KMS-11 (cell line): ENCODE data around the gene FETUB.

Source experiments
- H2AFZ ChIP-seq: fragments of 200-600 bp; sonication (generic); 2 replicates; pipeline ENCODE4 v1.6.1; 2016; ENCODE audit warnings: antibody characterized with exemption, mixed run types, low read depth
- H3K27ac ChIP-seq: fragments of 200-600 bp; sonication (generic); 2 replicates; pipeline ENCODE4 v1.6.1; 2016; ENCODE audit warnings: mild to moderate bottlenecking, mixed run types
- H3K27me3 ChIP-seq: fragments of 200-600 bp; sonication (generic); 2 replicates; pipeline ENCODE4 v1.6.1; 2017; ENCODE audit warnings: mild to moderate bottlenecking, low read depth, mixed run types, moderate library complexity; ENCODE audit not compliant: insufficient read depth
- H3K36me3 ChIP-seq: fragments of 200-600 bp; sonication (generic); 2 replicates; pipeline ENCODE4 v1.6.1; 2017; ENCODE audit warnings: mild to moderate bottlenecking, mixed run types; ENCODE audit not compliant: insufficient read depth
- H3K4me1 ChIP-seq: fragments of 200-600 bp; sonication (generic); 2 replicates; pipeline ENCODE4 v1.6.1; 2016; ENCODE audit warnings: mild to moderate bottlenecking, low read depth, mixed run types; ENCODE audit not compliant: poor library complexity, severe bottlenecking
- H3K4me2 ChIP-seq: fragments of 200-600 bp; sonication (generic); 2 replicates; pipeline ENCODE4 v1.7.0; 2016; ENCODE audit warnings: mild to moderate bottlenecking, mixed run types
- H3K4me3 ChIP-seq: fragments of 200-600 bp; sonication (generic); IDR thresholded peaks from 2 replicates; pipeline ENCODE4 v1.6.1; 2017; ENCODE audit warnings: low read depth, low read length, mixed read lengths; ENCODE audit not compliant: insufficient read depth
- H3K79me2 ChIP-seq: fragments of 200-600 bp; sonication (generic); 2 replicates; pipeline ENCODE4 v1.6.1; 2016; ENCODE audit warnings: low read depth, mixed run types; ENCODE audit not compliant: insufficient read depth
- H3K9ac ChIP-seq: fragments of 200-600 bp; sonication (generic); 2 replicates; pipeline ENCODE4 v1.6.1; 2016; ENCODE audit warnings: mild to moderate bottlenecking, mixed run types
- H4K20me1 ChIP-seq: fragments of 200-600 bp; sonication (generic); 2 replicates; pipeline ENCODE4 v1.6.1; 2016; ENCODE audit warnings: mild to moderate bottlenecking, mixed run types; ENCODE audit not compliant: insufficient read depth
- CTCF ChIP-seq: fragments of 200-600 bp; sonication (generic); conservative IDR thresholded peaks from 2 replicates; pipeline ENCODE4 v1.6.1; 2017; ENCODE audit warnings: low read depth, mild to moderate bottlenecking, antibody characterized with exemption, low read length, moderate library complexity, mixed read lengths

FETUB gene

DNA sequence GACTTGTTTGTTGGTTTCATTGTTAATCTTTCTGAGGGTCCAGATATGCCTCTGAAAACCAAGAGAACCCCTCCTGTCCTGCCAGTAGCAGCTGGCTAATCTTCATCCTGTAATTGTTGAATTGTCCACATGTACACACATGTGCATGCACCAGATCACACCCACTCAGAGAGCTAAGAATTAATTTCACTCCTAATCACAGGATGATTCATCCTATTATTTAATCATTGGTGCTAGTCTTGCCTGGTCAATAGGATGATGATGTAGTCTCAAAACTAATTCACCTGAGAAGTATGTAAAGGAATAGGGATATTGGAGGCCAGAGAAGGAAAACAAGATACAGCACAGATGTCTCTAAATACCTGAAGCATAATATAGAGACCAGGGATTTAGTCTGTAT, 35.1 kb upstream of the FETUB start:
- no peak for TF ChIP-seq CTCF
- Histone ChIP-seq H3K9ac (no peak overlapping the region), H3K4me3 (no peak overlapping the region), H3K27ac (no peak overlapping the region), H3K79me2 (no peaks in the 10 kb centered on the region), H2AFZ (no peak overlapping the region), H3K4me2 (no peak overlapping the region), H3K27me3 (no peaks in the 10 kb centered on the region), H3K4me1 (peaks cover 8% of the 10 kb centered on the region), H3K36me3 (no peaks in the 10 kb centered on the region), H4K20me1 (no peaks in the 10 kb centered on the region)

DNA sequence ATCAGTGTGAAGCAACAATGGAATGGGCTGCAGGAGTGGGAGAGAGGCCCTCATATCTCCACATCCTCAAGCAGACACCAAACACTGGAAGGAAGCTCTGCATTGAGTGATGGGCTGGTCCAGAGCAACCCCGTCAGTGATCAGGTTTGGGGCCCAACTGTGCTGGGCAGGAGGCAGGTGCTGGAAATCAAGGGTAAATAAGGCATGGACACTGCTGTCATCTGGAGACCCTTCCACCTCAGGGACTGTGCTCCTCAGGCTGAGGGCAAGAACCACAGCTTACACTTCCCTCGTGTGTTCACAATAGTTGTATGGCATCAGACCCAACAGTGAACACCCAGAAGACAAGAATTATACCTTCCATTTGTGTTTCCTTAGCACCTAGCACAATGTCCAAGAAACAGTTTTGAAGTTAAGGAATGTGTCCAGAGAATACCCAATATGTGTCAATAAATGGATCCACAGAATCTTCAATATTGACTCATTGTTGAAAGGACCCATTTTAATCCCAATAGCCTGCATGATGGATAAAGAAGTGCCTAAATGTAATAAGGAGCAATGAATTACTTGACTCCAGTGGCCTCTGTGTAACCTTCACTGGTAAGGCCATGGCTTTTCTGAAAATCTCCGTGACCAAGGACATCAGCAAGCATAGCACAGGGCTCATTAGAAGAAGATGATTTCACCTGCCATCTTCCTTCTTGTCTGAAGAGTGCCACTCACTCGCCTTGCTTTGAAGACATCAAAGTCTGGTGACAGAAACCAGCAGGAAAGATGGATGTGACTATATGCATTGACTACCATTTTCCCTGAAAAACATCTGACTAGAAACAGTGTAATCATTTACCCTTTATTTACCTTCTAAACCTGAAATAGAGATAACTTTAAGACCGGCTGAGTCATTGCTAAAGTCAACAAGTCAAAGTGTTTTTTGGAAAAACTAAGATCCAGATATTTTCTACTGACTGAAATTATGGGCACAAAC, 34.3 kb upstream of the FETUB start:
- no peak for TF ChIP-seq CTCF
- H3K4me1 ChIP-seq = peaks cover 8% of the 10 kb centered on the region

GRCh38 chr3:186608624-186609215, 31.5 kb upstream of the FETUB start:
- no peak for TF ChIP-seq CTCF
- H3K36me3 ChIP-seq = no peaks in the 10 kb centered on the region
- H3K9ac ChIP-seq = no peak overlapping the region
- H3K4me2 ChIP-seq = no peak overlapping the region
- H4K20me1 ChIP-seq = no peaks in the 10 kb centered on the region
- no peaks in the 10 kb centered on the region for H3K27me3 ChIP-seq
- no peak overlapping the region for H3K4me3 ChIP-seq
- no peak overlapping the region; the same call in 1 of the 2 replicates for H2AFZ ChIP-seq
- H3K27ac ChIP-seq = no peak overlapping the region
- peaks cover 8% of the 10 kb centered on the region for H3K4me1 ChIP-seq
- H3K79me2 ChIP-seq = no peaks in the 10 kb centered on the region

More for the DNA sequence above, 34.3 kb upstream of the FETUB start:
- H3K4me3 ChIP-seq = no peak overlapping the region
- no peaks in the 10 kb centered on the region for H3K36me3 ChIP-seq
- H3K4me2 ChIP-seq = no peak overlapping the region
- H3K27ac ChIP-seq = no peak overlapping the region
- no peak overlapping the region for H2AFZ ChIP-seq
- no peaks in the 10 kb centered on the region for H3K79me2 ChIP-seq
- no peaks in the 10 kb centered on the region for H4K20me1 ChIP-seq
- H3K27me3 ChIP-seq = no peaks in the 10 kb centered on the region
- H3K9ac ChIP-seq = no peak overlapping the region

DNA sequence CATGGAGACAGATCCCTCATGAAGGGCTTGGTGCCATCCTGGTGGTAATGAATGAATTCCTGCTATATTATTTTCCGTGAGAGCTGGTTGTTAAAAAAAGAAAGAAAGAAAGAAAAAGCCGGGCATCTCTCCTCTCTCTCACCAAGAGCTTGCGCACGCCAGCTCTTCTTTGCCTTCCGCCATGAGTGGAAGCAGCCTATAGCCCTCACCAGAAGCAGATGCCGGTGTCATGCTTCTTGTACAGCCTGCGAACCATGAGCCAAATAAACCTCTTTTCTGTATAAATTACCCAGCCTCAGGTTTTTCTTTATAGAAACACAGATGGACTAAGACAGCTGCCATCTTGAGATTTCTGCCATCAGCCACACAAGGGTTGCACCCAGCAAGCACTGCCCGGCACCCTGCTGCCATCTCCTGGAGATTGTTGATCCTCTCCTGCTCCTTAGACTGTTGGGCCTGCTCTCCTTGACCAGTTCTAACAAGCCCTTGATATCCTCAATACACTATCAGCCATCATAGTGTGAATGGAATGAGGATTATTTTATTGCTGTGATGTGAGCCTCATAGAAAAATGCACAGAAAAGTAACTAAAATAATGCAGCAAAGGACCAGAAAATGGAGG, 30.8 kb upstream of the FETUB start:
- Histone ChIP-seq H3K4me1 (peaks cover 8% of the 10 kb centered on the region), H3K4me2 (no peak overlapping the region), H4K20me1 (no peaks in the 10 kb centered on the region), H3K4me3 (no peak overlapping the region), H2AFZ (no peak overlapping the region; the same call in 1 of the 2 replicates), H3K9ac (no peak overlapping the region), H3K79me2 (no peaks in the 10 kb centered on the region), H3K27ac (no peak overlapping the region), H3K36me3 (no peaks in the 10 kb centered on the region), H3K27me3 (no peaks in the 10 kb centered on the region)
- no peak for TF ChIP-seq CTCF
